Ovary (tissue), 3 donors: Measurements from ENCODE around the gene FCN1.

Experiments
- CTCF ChIP-seq, 3 donors: fragments of 450-650 bp in 2 of 3; fragments of 200-600 bp in 1 of 3; IDR thresholded peaks; one replicate each; pipeline versions ENCODE4 v1.5.1 to v1.8.0; 2016 to 2022; ENCODE audit warnings: antibody characterized with exemption in 3 of 3, mild to moderate bottlenecking in 1 of 3
- POLR2A ChIP-seq: fragments of 450-650 bp; IDR thresholded peaks from one replicate; pipeline ENCODE4 v1.6.1; 2017; ENCODE audit warnings: antibody characterized with exemption, mild to moderate bottlenecking, moderate library complexity
- donor health status: DM: no; HTN: no; CAD: no.

GRCh38 chr9:134885679-134886412, 31.9 kb downstream of the FCN1 start:
- no peak for TF ChIP-seq CTCF (IDR thresholded peaks at IDR 0.05)
- no peak for TF ChIP-seq POLR2A
